ENCODE results near the gene SNCB. TPM values are rescaled to one million over a fixed set of nuclear protein-coding genes. Genes with fewer than 3 reads are reported as not detected.

SNCB gene
- total and polyA plus RNA-seq, 2 of the 13 experiments (the other 11 are each of a cell fraction or from before 2014, with no cell fraction given) = not detected

GRCh38 chr5:176647030-176647842 is 16.9 kb upstream of the SNCB start, which contains the start of gene TSPAN17 (continued):
- TF ChIP-seq ARID5B (CRISPR knock-in tag; IDR thresholded peaks at IDR 0.05) (0 out of 2 replicates have a peak, but pooled peaks have one; percentile 6), MXD1 (CRISPR knock-in tag; IDR thresholded peaks at IDR 0.05) (0 out of 2 replicates have a peak, but pooled peaks have one; percentile 44), MAZ (IDR thresholded peaks at IDR 0.05; ENCODE audit: borderline replicate concordance, low read depth, low read length) (peak; percentile 81), MAZ (CRISPR knock-in tag; IDR thresholded peaks at IDR 0.05; ENCODE audit: low read depth) (peak; percentile 75), KDM4B (CRISPR knock-in tag; IDR thresholded peaks at IDR 0.05) (no peak), RBM39 (IDR thresholded peaks at IDR 0.05; ENCODE audit: low read depth, low read length, poor library complexity, severe bottlenecking) (peak; percentile 71), SKI (IDR thresholded peaks at IDR 0.05; ENCODE audit: partially characterized antibody) (peak; percentile 41), MXI1 (IDR thresholded peaks at IDR 0.05; ENCODE audit: borderline replicate concordance, low read depth, low read length) (peak; percentile 66; the same call in 1 of the 3 replicates), ZNF646 (CRISPR knock-in tag; IDR thresholded peaks at IDR 0.05) (no peak), KDM5B (CRISPR knock-in tag; IDR thresholded peaks at IDR 0.05; ENCODE audit: borderline replicate concordance) (0 out of 2 replicates have a peak, but pooled peaks have one; percentile 45)
- TF ChIP-seq, protein P1, sequence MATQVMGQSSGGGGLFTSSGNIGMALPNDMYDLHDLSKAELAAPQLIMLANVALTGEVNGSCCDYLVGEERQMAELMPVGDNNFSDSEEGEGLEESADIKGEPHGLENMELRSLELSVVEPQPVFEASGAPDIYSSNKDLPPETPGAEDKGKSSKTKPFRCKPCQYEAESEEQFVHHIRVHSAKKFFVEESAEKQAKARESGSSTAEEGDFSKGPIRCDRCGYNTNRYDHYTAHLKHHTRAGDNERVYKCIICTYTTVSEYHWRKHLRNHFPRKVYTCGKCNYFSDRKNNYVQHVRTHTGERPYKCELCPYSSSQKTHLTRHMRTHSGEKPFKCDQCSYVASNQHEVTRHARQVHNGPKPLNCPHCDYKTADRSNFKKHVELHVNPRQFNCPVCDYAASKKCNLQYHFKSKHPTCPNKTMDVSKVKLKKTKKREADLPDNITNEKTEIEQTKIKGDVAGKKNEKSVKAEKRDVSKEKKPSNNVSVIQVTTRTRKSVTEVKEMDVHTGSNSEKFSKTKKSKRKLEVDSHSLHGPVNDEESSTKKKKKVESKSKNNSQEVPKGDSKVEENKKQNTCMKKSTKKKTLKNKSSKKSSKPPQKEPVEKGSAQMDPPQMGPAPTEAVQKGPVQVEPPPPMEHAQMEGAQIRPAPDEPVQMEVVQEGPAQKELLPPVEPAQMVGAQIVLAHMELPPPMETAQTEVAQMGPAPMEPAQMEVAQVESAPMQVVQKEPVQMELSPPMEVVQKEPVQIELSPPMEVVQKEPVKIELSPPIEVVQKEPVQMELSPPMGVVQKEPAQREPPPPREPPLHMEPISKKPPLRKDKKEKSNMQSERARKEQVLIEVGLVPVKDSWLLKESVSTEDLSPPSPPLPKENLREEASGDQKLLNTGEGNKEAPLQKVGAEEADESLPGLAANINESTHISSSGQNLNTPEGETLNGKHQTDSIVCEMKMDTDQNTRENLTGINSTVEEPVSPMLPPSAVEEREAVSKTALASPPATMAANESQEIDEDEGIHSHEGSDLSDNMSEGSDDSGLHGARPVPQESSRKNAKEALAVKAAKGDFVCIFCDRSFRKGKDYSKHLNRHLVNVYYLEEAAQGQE (IDR thresholded peaks at IDR 0.05; ENCODE audit: borderline replicate concordance in 1 of 2, low read depth in 1 of 2, low read length in 2 of 2) = 0 out of 4 replicates have a peak, but pooled peaks of 1 of the 2 experiments have one; percentile 29
